ENCODE results near the gene SLC8A1.

The SLC8A1 gene

DNA sequence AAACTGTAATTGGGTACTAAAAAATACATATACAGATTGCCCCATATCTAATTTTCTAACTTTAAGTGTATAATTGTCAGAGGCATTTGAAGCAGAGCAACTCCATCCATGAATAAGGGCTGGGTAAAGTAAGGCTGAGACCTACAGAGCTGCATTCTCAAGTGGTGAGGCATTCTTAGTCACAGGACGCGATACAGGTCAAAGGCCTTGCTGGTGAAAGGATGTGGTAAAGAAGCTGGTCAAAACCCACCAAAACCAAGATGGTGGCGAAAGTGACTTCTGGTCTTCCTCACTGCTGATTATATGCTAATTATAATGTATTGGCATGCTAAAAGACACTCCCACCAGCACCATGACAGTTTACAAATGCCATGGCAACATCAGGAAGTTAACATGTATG lies 50.0 kb downstream of the SLC8A1 start:
- TF ChIP-seq POLR2A (IDR thresholded peaks at IDR 0.05; ENCODE audit: extremely low read depth, insufficient read length) (no peak), MYC (IDR thresholded peaks at IDR 0.05; ENCODE audit: low read depth, low read length) (no peak)
- TF ChIP-seq, protein P1, sequence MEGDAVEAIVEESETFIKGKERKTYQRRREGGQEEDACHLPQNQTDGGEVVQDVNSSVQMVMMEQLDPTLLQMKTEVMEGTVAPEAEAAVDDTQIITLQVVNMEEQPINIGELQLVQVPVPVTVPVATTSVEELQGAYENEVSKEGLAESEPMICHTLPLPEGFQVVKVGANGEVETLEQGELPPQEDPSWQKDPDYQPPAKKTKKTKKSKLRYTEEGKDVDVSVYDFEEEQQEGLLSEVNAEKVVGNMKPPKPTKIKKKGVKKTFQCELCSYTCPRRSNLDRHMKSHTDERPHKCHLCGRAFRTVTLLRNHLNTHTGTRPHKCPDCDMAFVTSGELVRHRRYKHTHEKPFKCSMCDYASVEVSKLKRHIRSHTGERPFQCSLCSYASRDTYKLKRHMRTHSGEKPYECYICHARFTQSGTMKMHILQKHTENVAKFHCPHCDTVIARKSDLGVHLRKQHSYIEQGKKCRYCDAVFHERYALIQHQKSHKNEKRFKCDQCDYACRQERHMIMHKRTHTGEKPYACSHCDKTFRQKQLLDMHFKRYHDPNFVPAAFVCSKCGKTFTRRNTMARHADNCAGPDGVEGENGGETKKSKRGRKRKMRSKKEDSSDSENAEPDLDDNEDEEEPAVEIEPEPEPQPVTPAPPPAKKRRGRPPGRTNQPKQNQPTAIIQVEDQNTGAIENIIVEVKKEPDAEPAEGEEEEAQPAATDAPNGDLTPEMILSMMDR (IDR thresholded peaks at IDR 0.05; ENCODE audit: low read depth, low read length) = no peak
- TF ChIP-seq, protein P2, sequence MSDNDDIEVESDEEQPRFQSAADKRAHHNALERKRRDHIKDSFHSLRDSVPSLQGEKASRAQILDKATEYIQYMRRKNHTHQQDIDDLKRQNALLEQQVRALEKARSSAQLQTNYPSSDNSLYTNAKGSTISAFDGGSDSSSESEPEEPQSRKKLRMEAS (IDR thresholded peaks at IDR 0.05; ENCODE audit: low read depth, low read length) = no peak
- no peak overlapping the region for H3K4me3 ChIP-seq (ENCODE audit: low read depth, low read length)
- peak; percentile 82 for DNase-seq (ENCODE audit: low read depth)

DNA sequence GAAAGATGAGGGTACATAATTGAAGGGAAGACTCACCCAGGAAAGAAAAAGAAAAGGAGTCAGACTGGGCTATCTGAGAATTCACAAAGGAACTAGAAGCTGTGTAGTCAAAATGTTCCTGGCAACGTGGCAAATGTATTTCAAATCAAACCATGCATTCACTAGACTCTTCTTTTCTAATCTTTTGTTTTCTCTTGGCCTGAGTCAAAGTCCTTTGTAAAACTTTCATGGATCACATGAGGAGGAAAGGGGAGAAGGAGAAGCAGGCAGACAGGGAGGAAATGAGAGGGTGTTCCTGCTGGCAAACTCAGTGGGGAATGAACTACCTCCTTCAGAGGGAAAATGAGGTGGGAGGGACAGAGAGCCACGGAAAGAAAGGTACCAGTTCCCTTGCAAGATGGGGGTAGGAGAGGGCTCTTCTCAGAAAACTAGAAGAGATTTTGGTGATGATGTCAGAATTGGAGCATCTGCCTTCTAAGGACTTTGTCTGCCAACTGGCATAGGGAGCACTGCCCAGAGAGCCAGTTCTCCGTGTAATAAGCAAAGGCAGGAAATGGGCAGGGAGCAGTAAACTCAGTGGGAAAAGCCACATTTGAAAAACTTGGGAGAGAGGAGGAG lies 51.4 kb downstream of the SLC8A1 start:
- TF ChIP-seq POLR2A (IDR thresholded peaks at IDR 0.05; ENCODE audit: extremely low read depth, insufficient read length) (no peak), MYC (IDR thresholded peaks at IDR 0.05; ENCODE audit: low read depth, low read length) (no peak)
- TF ChIP-seq, protein P2 (IDR thresholded peaks at IDR 0.05; ENCODE audit: low read depth, low read length) = no peak
- TF ChIP-seq, protein P1 (IDR thresholded peaks at IDR 0.05; ENCODE audit: low read depth, low read length) = no peak
- no peak for DNase-seq (ENCODE audit: low read depth)
- H3K4me3 ChIP-seq (ENCODE audit: low read depth, low read length) = no peak overlapping the region

DNA sequence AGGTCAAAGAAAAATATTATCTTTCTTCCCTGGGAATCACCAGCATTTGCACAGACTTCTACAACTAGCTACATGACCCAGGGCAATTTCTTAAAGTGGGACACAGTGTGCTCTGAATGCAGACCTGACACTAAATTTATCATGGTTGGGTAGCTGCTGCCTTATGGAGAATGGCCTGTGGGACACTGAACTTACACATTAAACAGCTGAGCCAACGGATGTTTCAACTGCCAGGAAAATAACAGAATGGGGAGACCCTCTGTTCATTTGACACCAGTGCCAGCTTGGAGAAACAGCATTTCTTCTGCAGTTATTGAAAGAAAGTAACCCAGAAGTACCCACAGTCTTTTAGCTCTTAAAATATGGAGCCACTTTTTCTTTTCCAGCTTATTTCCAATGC lies 54.1 kb downstream of the SLC8A1 start:
- H3K4me3 ChIP-seq (ENCODE audit: low read depth, low read length) = no peak overlapping the region
- no peak for DNase-seq (ENCODE audit: low read depth)
- TF ChIP-seq, protein P1 (IDR thresholded peaks at IDR 0.05; ENCODE audit: low read depth, low read length) = no peak
- TF ChIP-seq POLR2A (IDR thresholded peaks at IDR 0.05; ENCODE audit: extremely low read depth, insufficient read length) = no peak
- TF ChIP-seq, protein P2 (IDR thresholded peaks at IDR 0.05; ENCODE audit: low read depth, low read length) = no peak
- no peak for TF ChIP-seq MYC (IDR thresholded peaks at IDR 0.05; ENCODE audit: low read depth, low read length)

DNA sequence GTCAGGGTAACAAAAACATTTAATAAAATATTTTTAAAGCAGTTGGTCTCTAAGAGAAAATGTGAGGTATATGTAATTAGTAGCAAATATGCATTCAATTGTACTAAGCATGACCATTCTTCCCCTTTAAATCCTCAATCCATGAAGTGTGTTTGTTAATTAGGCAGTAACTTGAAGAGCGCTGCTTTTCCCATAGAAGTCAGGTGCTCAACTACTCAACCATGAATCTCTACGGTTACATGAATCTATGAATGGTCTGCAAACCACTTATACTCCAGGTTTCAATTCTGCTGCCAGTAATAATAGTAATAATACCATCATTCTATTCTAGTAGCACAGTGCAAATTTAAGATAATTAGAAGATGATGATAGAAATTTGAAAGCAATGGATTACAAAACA lies 55.8 kb downstream of the SLC8A1 start:
- no peak overlapping the region for H3K4me3 ChIP-seq (ENCODE audit: low read depth, low read length)
- DNase-seq (ENCODE audit: low read depth) = no peak
- TF ChIP-seq MYC (IDR thresholded peaks at IDR 0.05; ENCODE audit: low read depth, low read length) = no peak
- TF ChIP-seq, protein P2 (IDR thresholded peaks at IDR 0.05; ENCODE audit: low read depth, low read length) = no peak
- no peak for TF ChIP-seq POLR2A (IDR thresholded peaks at IDR 0.05; ENCODE audit: extremely low read depth, insufficient read length)
- TF ChIP-seq, protein P1 (IDR thresholded peaks at IDR 0.05; ENCODE audit: low read depth, low read length) = no peak

DNA sequence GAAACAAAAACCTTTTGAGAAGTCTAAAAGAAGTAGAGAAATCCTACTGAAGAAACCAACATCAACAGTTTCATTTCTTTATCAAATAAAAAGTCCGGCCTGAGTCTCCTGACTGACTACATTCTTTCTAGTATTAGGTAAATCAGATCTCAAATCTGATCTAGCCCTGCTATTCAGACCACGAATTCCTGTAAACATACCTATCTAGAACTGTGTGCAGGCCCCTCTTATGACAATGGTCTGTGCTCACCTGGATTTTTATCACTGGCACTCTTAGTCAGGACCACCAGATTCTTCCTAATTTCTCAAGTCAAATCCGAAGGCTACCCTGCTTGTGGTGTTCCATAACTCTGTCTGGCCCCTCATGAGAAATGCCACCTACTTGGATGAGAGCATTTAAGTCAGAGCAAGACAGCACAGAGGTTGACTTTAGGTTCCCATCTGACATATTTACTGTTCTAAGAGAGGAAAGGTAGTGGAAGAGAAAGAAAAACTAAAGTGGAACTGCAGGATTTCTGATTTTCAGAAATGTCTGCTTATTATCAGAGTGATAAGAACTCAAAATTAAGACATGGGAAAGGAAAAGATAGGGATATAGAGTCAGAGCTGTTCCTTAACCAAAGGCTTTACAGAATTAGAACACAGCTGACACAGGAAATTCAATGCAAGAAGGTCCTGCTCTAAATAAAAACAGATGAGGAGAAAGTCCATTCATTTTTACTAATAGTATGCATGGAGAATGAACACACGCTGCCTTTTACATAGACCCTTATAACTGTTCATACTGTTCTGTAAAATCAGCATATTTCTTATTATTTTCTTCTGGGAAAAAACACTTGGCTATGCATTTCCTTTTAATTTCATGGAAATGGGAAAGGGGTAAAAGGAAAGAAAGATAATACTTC lies 56.5 kb downstream of the SLC8A1 start:
- TF ChIP-seq, protein P1 (IDR thresholded peaks at IDR 0.05; ENCODE audit: low read depth, low read length) = no peak
- TF ChIP-seq POLR2A (IDR thresholded peaks at IDR 0.05; ENCODE audit: extremely low read depth, insufficient read length) = no peak
- no peak for TF ChIP-seq MYC (IDR thresholded peaks at IDR 0.05; ENCODE audit: low read depth, low read length)
- TF ChIP-seq, protein P2 (IDR thresholded peaks at IDR 0.05; ENCODE audit: low read depth, low read length) = no peak
- no peak overlapping the region for H3K4me3 ChIP-seq (ENCODE audit: low read depth, low read length)
- DNase-seq (ENCODE audit: low read depth) = no peak
